Measurements from ENCODE around the gene ATG13.

DNA sequence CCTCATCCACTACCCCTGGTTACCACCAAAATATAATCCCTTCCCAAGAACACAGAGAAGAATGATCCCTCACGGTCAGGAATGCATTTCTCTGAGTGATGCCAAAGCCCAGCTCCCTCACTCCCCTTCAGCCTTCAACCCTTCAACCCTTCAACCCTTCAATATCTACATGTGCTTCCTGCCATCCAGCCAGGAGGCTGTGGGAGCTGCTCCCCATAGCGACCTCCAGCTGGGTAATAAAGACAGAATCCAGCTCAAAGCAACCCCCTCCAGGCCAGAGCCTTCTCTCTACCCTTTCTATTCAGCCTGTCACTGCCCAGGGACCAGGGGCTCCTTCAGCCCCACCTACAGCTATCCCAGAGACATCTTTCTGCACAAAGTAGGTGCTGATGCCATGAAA is 80.4 kb downstream of the ATG13 start:
- TF ChIP-seq POLR2A (IDR thresholded peaks at IDR 0.05) (no peak), CTCF (IDR thresholded peaks at IDR 0.05) (no peak)
